Esophagus muscularis mucosa (tissue), 4 donors: Measurements from ENCODE around the gene CD55.

Experiments
- CTCF ChIP-seq, 3 experiments: fragments of 200-600 bp in 2 of 3; fragments of 450-650 bp in 1 of 3; sonication (generic) in 2 of 3; IDR thresholded peaks; one replicate each; pipeline ENCODE4 v1.5.1; 2017 to 2019; ENCODE audit warnings: antibody characterized with exemption in 3 of 3, mild to moderate bottlenecking in 2 of 3, moderate library complexity in 1 of 3
- EP300 ChIP-seq: sonication (generic); formaldehyde crosslinking; IDR thresholded peaks from one replicate; pipeline ENCODE4 v1.6.1; 2017; ENCODE audit warnings: antibody characterized with exemption
- POLR2A ChIP-seq: fragments of 450-650 bp; IDR thresholded peaks from one replicate; pipeline ENCODE4 v1.6.1; 2017; ENCODE audit warnings: antibody characterized with exemption, moderate library complexity, mild to moderate bottlenecking, low read depth
- POLR2AphosphoS5 ChIP-seq, 2 donors: sonication (generic); formaldehyde crosslinking; IDR thresholded peaks; one replicate each; pipeline ENCODE4 v1.6.1; 2017; ENCODE audit warnings: antibody characterized with exemption in 2 of 2

GRCh38 chr1:207396168-207396746 is 74.8 kb downstream of the CD55 start:
- TF ChIP-seq EP300 (no peak), POLR2AphosphoS5 (IDR thresholded peaks at IDR 0.05) (no peak), CTCF (IDR thresholded peaks at IDR 0.05) (no peak), POLR2A (no peak)
